ENCODE measurements around the gene ATXN2.
"Not testable (repeated sequence)": the region's sequence is repeated elsewhere in the genome, so short reads cannot be mapped to it uniquely, and the experiment has no call there.

ATXN2 gene

GRCh38 chr12:111597831-111598636 is 1.1 kb downstream of the ATXN2 start:
- H3K4me3 ChIP-seq (ENCODE audit: low read depth, low read length, poor library complexity, severe bottlenecking): peak overlapping the region; percentile 98
- H3K4me1 ChIP-seq (ENCODE audit: insufficient read depth, low read length, severe bottlenecking): peaks cover 39% of the 10 kb centered on the region
- no peaks in the 10 kb centered on the region for H4K20me1 ChIP-seq (ENCODE audit: insufficient read depth, low read length)
- H3K4me2 ChIP-seq (ENCODE audit: low read length): peak overlapping the region; percentile 92
- H3K27ac ChIP-seq (ENCODE audit: low read depth, low read length, poor library complexity, severe bottlenecking): peak overlapping the region; percentile 58
- H3K36me3 ChIP-seq (ENCODE audit: insufficient read depth, low read length): no peaks in the 10 kb centered on the region
- no peak overlapping the region for H2AFZ ChIP-seq (ENCODE audit: low read length)
- no peaks in the 10 kb centered on the region for H3K27me3 ChIP-seq (ENCODE audit: insufficient read depth, low read length)
- H3K79me2 ChIP-seq (ENCODE audit: insufficient read depth, low read length): peaks cover 54% of the 10 kb centered on the region
- no peaks in the 10 kb centered on the region for H3F3A ChIP-seq (ENCODE audit: insufficient read depth, low read length)
- H3K9ac ChIP-seq (ENCODE audit: low read length): peak overlapping the region; percentile 91
- H3K9me2 ChIP-seq (ENCODE audit: low read depth, low read length): no peaks in the 10 kb centered on the region
- H3K9me3 ChIP-seq (ENCODE audit: low read length): no peaks in the 10 kb centered on the region
- TF ChIP-seq EZH2 (IDR thresholded peaks at IDR 0.05; ENCODE audit: borderline replicate concordance, low read length): no peak
- no peak for TF ChIP-seq CTCF (IDR thresholded peaks at IDR 0.05; ENCODE audit: low read length)

- no peaks in the 10 kb centered on the region for H3K9me2 ChIP-seq (ENCODE audit: low read depth, low read length)
- H3K27ac ChIP-seq (ENCODE audit: low read depth, low read length, poor library complexity, severe bottlenecking): peak overlapping the region; percentile 47
- H2AFZ ChIP-seq (ENCODE audit: low read length): no peak overlapping the region
- H3K9me3 ChIP-seq (ENCODE audit: low read length): no peaks in the 10 kb centered on the region
- no peaks in the 10 kb centered on the region for H4K20me1 ChIP-seq (ENCODE audit: insufficient read depth, low read length)
- H3K79me2 ChIP-seq (ENCODE audit: insufficient read depth, low read length): peaks cover 59% of the 10 kb centered on the region
- H3K4me1 ChIP-seq (ENCODE audit: insufficient read depth, low read length, severe bottlenecking): peaks cover 39% of the 10 kb centered on the region
- H3K4me2 ChIP-seq (ENCODE audit: low read length): peak overlapping the region; percentile 92
- no peaks in the 10 kb centered on the region for H3F3A ChIP-seq (ENCODE audit: insufficient read depth, low read length)
- peak overlapping the region; percentile 91 for H3K9ac ChIP-seq (ENCODE audit: low read length)
- peak overlapping the region; percentile 98 for H3K4me3 ChIP-seq (ENCODE audit: low read depth, low read length, poor library complexity, severe bottlenecking)
- TF ChIP-seq CTCF (IDR thresholded peaks at IDR 0.05; ENCODE audit: low read length) (no peak), EZH2 (IDR thresholded peaks at IDR 0.05; ENCODE audit: borderline replicate concordance, low read length) (no peak)
- H3K27me3 ChIP-seq (ENCODE audit: insufficient read depth, low read length): no peaks in the 10 kb centered on the region
- no peaks in the 10 kb centered on the region for H3K36me3 ChIP-seq (ENCODE audit: insufficient read depth, low read length)
Measured at GRCh38 chr12:111596985-111597830, 1.9 kb downstream of the ATXN2 start.

GRCh38 chr12:111595341-111595835 is 3.7 kb downstream of the ATXN2 start:
- peak overlapping the region; percentile 98 for H3K4me3 ChIP-seq (ENCODE audit: low read depth, low read length, poor library complexity, severe bottlenecking)
- peak overlapping the region; percentile 92 for H3K4me2 ChIP-seq (ENCODE audit: low read length)
- H3F3A ChIP-seq (ENCODE audit: insufficient read depth, low read length); H3K9ac ChIP-seq (ENCODE audit: low read length); H3K9me3 ChIP-seq (ENCODE audit: low read length); H3K9me2 ChIP-seq (ENCODE audit: low read depth, low read length); H2AFZ ChIP-seq (ENCODE audit: low read length); H3K27ac ChIP-seq (ENCODE audit: low read depth, low read length, poor library complexity, severe bottlenecking); H4K20me1 ChIP-seq (ENCODE audit: insufficient read depth, low read length); H3K36me3 ChIP-seq (ENCODE audit: insufficient read depth, low read length); H3K27me3 ChIP-seq (ENCODE audit: insufficient read depth, low read length): not testable (repeated sequence)
- peaks cover 38% of the 10 kb centered on the region for H3K4me1 ChIP-seq (ENCODE audit: insufficient read depth, low read length, severe bottlenecking)
- peaks cover 70% of the 10 kb centered on the region for H3K79me2 ChIP-seq (ENCODE audit: insufficient read depth, low read length)

GRCh38 chr12:111591399-111592010 is 7.6 kb downstream of the ATXN2 start:
- not testable (repeated sequence) for H3K9me2 ChIP-seq (ENCODE audit: low read depth, low read length); H3K9me3 ChIP-seq (ENCODE audit: low read length); H3K4me2 ChIP-seq (ENCODE audit: low read length); H3F3A ChIP-seq (ENCODE audit: insufficient read depth, low read length); H4K20me1 ChIP-seq (ENCODE audit: insufficient read depth, low read length); H3K27ac ChIP-seq (ENCODE audit: low read depth, low read length, poor library complexity, severe bottlenecking); H3K36me3 ChIP-seq (ENCODE audit: insufficient read depth, low read length); H3K27me3 ChIP-seq (ENCODE audit: insufficient read depth, low read length); H2AFZ ChIP-seq (ENCODE audit: low read length); H3K9ac ChIP-seq (ENCODE audit: low read length); H3K4me3 ChIP-seq (ENCODE audit: low read depth, low read length, poor library complexity, severe bottlenecking)
- peaks cover 77% of the 10 kb centered on the region for H3K79me2 ChIP-seq (ENCODE audit: insufficient read depth, low read length)
- peaks cover 23% of the 10 kb centered on the region for H3K4me1 ChIP-seq (ENCODE audit: insufficient read depth, low read length, severe bottlenecking)
